Smooth muscle cell of trachea (primary cell): ENCODE results near the gene PRKG1. TPM values are rescaled to one million over a fixed set of nuclear protein-coding genes. Genes with fewer than 3 reads are reported as not detected.

ENCODE experiments used
- total RNA-seq: library from RNA; depleted of rRNA; stranded (reverse); fragments of >200 nt; gene quantifications from 2 replicates; pipeline ENCODE4 v1.2.1, GENCODE V29; 2014

Gene PRKG1
- 46.3 and 50.4 TPM in 2 replicates for total RNA-seq

GRCh38 chr10:51074238-51075028, at the start of gene PRKG1:
Gene PRKG1, plus strand, starts transcription at chr10:51074487.

GRCh38 chr10:51699475-51700227, 625.4 kb downstream of the PRKG1 start, which contains the start of gene CSTF2T:
Gene CSTF2T, minus strand, starts transcription at chr10:51699595. Its CDS starts 46 bp downstream, at chr10:51699549.

DNA sequence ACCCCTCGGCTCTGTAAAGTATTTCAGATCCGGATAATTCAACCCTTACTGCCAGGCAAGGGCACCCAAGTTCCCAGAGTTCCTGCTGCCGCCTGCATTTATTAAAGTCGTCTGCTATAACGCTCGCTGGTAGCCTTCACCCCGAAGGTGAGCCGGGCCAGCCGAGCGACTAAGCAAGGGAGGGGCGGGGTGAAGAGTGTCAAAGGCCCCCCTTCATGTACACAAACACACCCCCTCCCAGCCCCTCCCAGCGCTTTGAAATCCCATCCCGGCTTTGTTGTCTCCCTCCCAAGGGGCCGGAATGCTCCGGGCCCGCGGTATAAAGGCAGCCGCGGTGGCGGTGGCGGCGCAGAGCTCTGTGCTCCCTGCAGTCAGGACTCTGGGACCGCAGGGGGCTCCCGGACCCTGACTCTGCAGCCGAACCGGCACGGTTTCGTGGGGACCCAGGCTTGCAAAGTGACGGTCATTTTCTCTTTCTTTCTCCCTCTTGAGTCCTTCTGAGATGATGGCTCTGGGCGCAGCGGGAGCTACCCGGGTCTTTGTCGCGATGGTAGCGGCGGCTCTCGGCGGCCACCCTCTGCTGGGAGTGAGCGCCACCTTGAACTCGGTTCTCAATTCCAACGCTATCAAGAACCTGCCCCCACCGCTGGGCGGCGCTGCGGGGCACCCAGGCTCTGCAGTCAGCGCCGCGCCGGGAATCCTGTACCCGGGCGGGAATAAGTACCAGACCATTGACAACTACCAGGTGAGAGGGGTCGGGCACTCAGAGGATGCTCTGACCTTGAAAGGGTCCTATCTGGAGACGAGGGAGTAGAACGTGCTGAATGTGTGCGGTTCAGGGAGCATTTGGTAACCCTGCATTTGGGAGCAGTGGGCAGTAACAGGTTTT, 1239.9 kb downstream of the PRKG1 start, which contains the start of gene DKK1:
Gene DKK1, plus strand, starts transcription at position 349 of the 889 bp plus-strand sequence. Its CDS starts 154 bp downstream, at position 503.

Other genes with a start within 250 kb of the PRKG1 start
- not detected in 2 replicates for gene A1CF, start 188.9 kb upstream of the PRKG1 start, total RNA-seq